ENCODE measurements around the gene OST4.

The OST4 gene

GRCh38 chr2:27050996-27051901, 20.2 kb downstream of the OST4 start, which contains the start of gene AGBL5:
TSS of gene AGBL5 (plus strand) at chr2:27051668. CDS start at chr2:27052959, 1,291 bp downstream.
- DNase-seq, result peak; percentile 90

- peak; percentile 91 for DNase-seq
Observed at GRCh38 chr2:27050281-27050995, 21.0 kb downstream of the OST4 start.

GRCh38 chr2:27049422-27050280, 21.8 kb downstream of the OST4 start:
- no peak for DNase-seq

- DNase-seq, result no peak
Observed at GRCh38 chr2:27042985-27043634, 28.3 kb downstream of the OST4 start.

- DNase-seq, result no peak
Observed at GRCh38 chr2:27042159-27042661, 29.2 kb downstream of the OST4 start.

GRCh38 chr2:27041752-27042151, 29.7 kb downstream of the OST4 start:
- DNase-seq, result no peak

GRCh38 chr2:27040282-27040681, 31.2 kb downstream of the OST4 start:
- DNase-seq, result no peak

- no peak for DNase-seq
Observed at GRCh38 chr2:27039871-27040270, 31.6 kb downstream of the OST4 start.

GRCh38 chr2:27039426-27039825, 32.0 kb downstream of the OST4 start:
- no peak for DNase-seq

- DNase-seq, result no peak
Observed at GRCh38 chr2:27038631-27039339, 32.7 kb downstream of the OST4 start.

GRCh38 chr2:27038012-27038411, 33.4 kb downstream of the OST4 start:
- DNase-seq, result no peak

GRCh38 chr2:27033253-27033852, 38.1 kb downstream of the OST4 start:
- no peak for DNase-seq

GRCh38 chr2:27032495-27033252, 38.8 kb downstream of the OST4 start, which contains the start of gene TMEM214:
TSS of gene TMEM214 (plus strand) at chr2:27032965. CDS start at chr2:27033016, 51 bp downstream.
- peak; percentile 70 for DNase-seq

GRCh38 chr2:27029051-27029450, 42.4 kb downstream of the OST4 start:
- no peak for DNase-seq

GRCh38 chr2:27027211-27027651, 44.2 kb downstream of the OST4 start:
- no peak for DNase-seq

- DNase-seq, result no peak
Observed at GRCh38 chr2:27025861-27026851, 45.3 kb downstream of the OST4 start.

GRCh38 chr2:27025281-27025800, 46.1 kb downstream of the OST4 start:
- no peak for DNase-seq

- no peak for DNase-seq
Observed at GRCh38 chr2:27024812-27025211, 46.6 kb downstream of the OST4 start.

- no peak for DNase-seq
Observed at GRCh38 chr2:27024188-27024587, 47.3 kb downstream of the OST4 start.
